ENCODE data around the gene CIRBP.

Gene CIRBP

DNA sequence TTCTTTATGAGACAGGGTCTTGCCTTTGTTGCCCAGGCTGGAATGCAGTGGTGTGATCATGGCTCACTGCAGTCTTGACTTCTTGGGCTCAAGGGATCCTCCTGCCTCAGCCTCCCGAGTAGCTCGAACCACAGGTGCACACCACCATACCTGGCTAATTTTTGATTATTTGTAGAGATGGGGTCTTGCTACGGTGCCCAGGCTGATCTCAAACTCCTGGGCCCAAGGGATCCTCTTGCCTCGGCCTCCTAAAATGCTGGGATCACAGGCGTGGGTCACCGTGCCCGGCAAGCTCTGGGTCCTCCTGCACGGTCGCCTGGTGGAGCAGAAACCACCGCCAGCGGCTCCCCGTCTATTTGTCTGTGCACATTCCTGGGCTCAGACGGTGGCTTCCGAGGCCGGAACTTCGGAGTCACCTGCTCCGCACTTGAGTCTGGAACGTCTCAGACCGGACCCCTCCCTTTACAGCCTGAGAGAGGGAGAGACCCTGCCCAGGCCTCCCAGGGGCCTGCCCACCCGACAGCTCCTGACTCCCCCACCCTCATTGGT lies 38.7 kb downstream of the CIRBP start:
- Histone ChIP-seq H3K4me1 (ENCODE audit: low read depth, poor library complexity, severe bottlenecking) (peaks cover 23% of the 10 kb centered on the region), H3K27me3 (ENCODE audit: insufficient read depth, low read depth) (peaks cover 49% of the 10 kb centered on the region), H3K4me3 (IDR thresholded peaks at IDR 0.05; ENCODE audit: insufficient read depth, low read depth, low read length) (no peak overlapping the region), H3K4me2 (no peak overlapping the region), H3K79me2 (ENCODE audit: insufficient read depth, low read depth) (no peaks in the 10 kb centered on the region), H3K9ac (no peak overlapping the region), H4K20me1 (ENCODE audit: insufficient read depth) (no peaks in the 10 kb centered on the region), H3K36me3 (ENCODE audit: insufficient read depth) (no peaks in the 10 kb centered on the region), H3K27ac (no peak overlapping the region), H2AFZ (ENCODE audit: low read depth) (no peak overlapping the region)
- no peak for TF ChIP-seq CTCF (conservative IDR thresholded peaks at IDR 0.05; ENCODE audit: low read depth, low read length)

DNA sequence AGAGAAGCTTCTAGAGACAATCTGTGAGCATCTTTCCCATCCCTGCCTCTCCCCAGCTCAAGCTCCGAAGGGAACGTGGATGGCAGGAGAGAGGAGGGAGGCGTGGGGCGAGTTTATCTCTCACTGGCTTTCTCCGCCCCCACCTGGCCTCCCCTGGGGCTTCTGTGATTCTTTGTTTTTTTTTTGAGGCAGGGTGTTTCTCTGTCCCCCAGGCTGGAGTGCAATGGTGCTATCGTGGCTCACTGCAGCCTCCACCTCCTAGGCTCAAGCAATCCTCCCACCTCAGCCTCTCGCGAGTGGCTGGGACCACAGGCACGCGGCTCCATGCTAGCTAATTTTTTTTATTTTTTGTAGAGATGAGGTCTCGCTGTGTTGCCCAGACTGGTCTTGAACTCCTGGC lies 39.6 kb downstream of the CIRBP start:
- Histone ChIP-seq H3K4me3 (IDR thresholded peaks at IDR 0.05; ENCODE audit: insufficient read depth, low read depth, low read length) (no peak overlapping the region), H2AFZ (ENCODE audit: low read depth) (no peak overlapping the region), H3K27me3 (ENCODE audit: insufficient read depth, low read depth) (peaks cover 49% of the 10 kb centered on the region), H3K79me2 (ENCODE audit: insufficient read depth, low read depth) (no peaks in the 10 kb centered on the region), H4K20me1 (ENCODE audit: insufficient read depth) (no peaks in the 10 kb centered on the region), H3K9ac (no peak overlapping the region), H3K4me1 (ENCODE audit: low read depth, poor library complexity, severe bottlenecking) (peaks cover 15% of the 10 kb centered on the region), H3K36me3 (ENCODE audit: insufficient read depth) (no peaks in the 10 kb centered on the region), H3K4me2 (no peak overlapping the region), H3K27ac (no peak overlapping the region)
- no peak for TF ChIP-seq CTCF (conservative IDR thresholded peaks at IDR 0.05; ENCODE audit: low read depth, low read length)

GRCh38 chr19:1309977-1310852 lies 41.1 kb downstream of the CIRBP start:
- peaks cover 11% of the 10 kb centered on the region for H3K4me1 ChIP-seq (ENCODE audit: low read depth, poor library complexity, severe bottlenecking)
- H3K4me3 ChIP-seq (IDR thresholded peaks at IDR 0.05; ENCODE audit: insufficient read depth, low read depth, low read length): no peak overlapping the region
- no peak overlapping the region for H3K9ac ChIP-seq
- peaks cover 61% of the 10 kb centered on the region for H3K27me3 ChIP-seq (ENCODE audit: insufficient read depth, low read depth)
- no peaks in the 10 kb centered on the region for H3K79me2 ChIP-seq (ENCODE audit: insufficient read depth, low read depth)
- no peak overlapping the region for H3K27ac ChIP-seq
- no peaks in the 10 kb centered on the region for H4K20me1 ChIP-seq (ENCODE audit: insufficient read depth)
- H3K4me2 ChIP-seq: no peak overlapping the region
- TF ChIP-seq CTCF (conservative IDR thresholded peaks at IDR 0.05; ENCODE audit: low read depth, low read length): no peak
- no peaks in the 10 kb centered on the region for H3K36me3 ChIP-seq (ENCODE audit: insufficient read depth)
- no peak overlapping the region for H2AFZ ChIP-seq (ENCODE audit: low read depth)

DNA sequence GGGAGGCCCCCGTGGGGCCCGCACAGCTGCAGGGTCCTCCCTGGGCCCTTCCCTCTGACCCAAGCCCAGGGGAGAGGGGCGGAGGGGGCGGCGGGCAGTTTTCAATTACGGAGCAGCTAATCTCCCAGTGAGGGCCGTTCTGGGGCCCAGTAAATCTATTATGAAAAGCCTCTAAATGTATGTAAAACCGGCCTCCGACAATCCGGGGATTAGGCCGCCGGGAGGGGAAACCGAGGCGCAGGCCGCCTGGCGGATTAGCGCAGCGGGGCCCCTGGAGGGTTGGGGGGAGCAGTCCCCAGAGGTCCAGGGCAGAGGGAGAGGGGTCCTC lies 41.7 kb downstream of the CIRBP start:
- H3K36me3 ChIP-seq (ENCODE audit: insufficient read depth): no peaks in the 10 kb centered on the region
- peaks cover 11% of the 10 kb centered on the region for H3K4me1 ChIP-seq (ENCODE audit: low read depth, poor library complexity, severe bottlenecking)
- H4K20me1 ChIP-seq (ENCODE audit: insufficient read depth): no peaks in the 10 kb centered on the region
- peaks cover 64% of the 10 kb centered on the region for H3K27me3 ChIP-seq (ENCODE audit: insufficient read depth, low read depth)
- H3K4me2 ChIP-seq: no peak overlapping the region
- no peak overlapping the region for H3K4me3 ChIP-seq (IDR thresholded peaks at IDR 0.05; ENCODE audit: insufficient read depth, low read depth, low read length)
- TF ChIP-seq CTCF (conservative IDR thresholded peaks at IDR 0.05; ENCODE audit: low read depth, low read length): no peak
- no peaks in the 10 kb centered on the region for H3K79me2 ChIP-seq (ENCODE audit: insufficient read depth, low read depth)
- H3K27ac ChIP-seq: no peak overlapping the region
- no peak overlapping the region for H3K9ac ChIP-seq
- H2AFZ ChIP-seq (ENCODE audit: low read depth): no peak overlapping the region

Measured in KMS-11 (cell line).